H1 (cell line): ENCODE measurements around the gene UIMC1. TPM values are rescaled to one million over a fixed set of nuclear protein-coding genes. Genes with fewer than 3 reads are reported as not detected.

ENCODE experiments used
- CTCF ChIA-PET: fragments of 300-600 bp; sonication (Branson Sonifier 250); formaldehyde crosslinking; loops from one replicate; lab custom pipeline; 2021; ENCODE audit not compliant: partially characterized antibody; lab: Charles Lee
- POLR2A ChIA-PET: fragments of 300-600 bp; sonication (Branson Sonifier 250); formaldehyde crosslinking; loops from one replicate; lab custom pipeline; 2021; ENCODE audit warnings: inconsistent platforms; ENCODE audit not compliant: partially characterized antibody; lab: Charles Lee
- DNase-seq, 2 experiments: peaks; one replicate each; pipeline versions ENCODE4 v3.0.0 to v3.0.0-alpha.2; 2010 to 2022; ENCODE audit warnings: low spot score in 2 of 2, low read depth in 1 of 2, mixed read lengths in 1 of 2
- FAIRE-seq: peaks from 2 replicates; lab custom pipeline; 2011; peaks lifted over from hg19 to GRCh38; lab: Jason Lieb, UNC
- H2AFZ ChIP-seq: 2 replicates; pipeline ENCODE4 v1.8.1; 2012; ENCODE audit warnings: low read length, inconsistent platforms
- H2AK5ac ChIP-seq: 2 replicates; pipeline ENCODE4 v1.6.1; 2013; ENCODE audit warnings: low read depth, low read length
- H2BK120ac ChIP-seq: replicated peaks from 2 replicates; pipeline ENCODE3; 2013; ENCODE audit warnings: low read depth, low read length, inconsistent platforms
- H2BK12ac ChIP-seq: 2 replicates; pipeline ENCODE4 v1.6.1; 2013; ENCODE audit warnings: low read depth, low read length
- H2BK15ac ChIP-seq: 2 replicates; pipeline ENCODE4 v1.6.1; 2013; ENCODE audit warnings: low read length
- H2BK20ac ChIP-seq: 2 replicates; pipeline ENCODE4 v1.6.1; 2013; ENCODE audit warnings: low read length
- H2BK5ac ChIP-seq: 2 replicates; pipeline ENCODE4 v1.6.1; 2013; ENCODE audit warnings: low read depth, low read length
- H3K14ac ChIP-seq: 2 replicates; pipeline ENCODE4 v1.6.1; 2013; ENCODE audit warnings: inconsistent platforms; ENCODE audit not compliant: insufficient read length
- H3K18ac ChIP-seq: 2 replicates; pipeline ENCODE4 v1.6.1; 2013; ENCODE audit warnings: low read length; ENCODE audit errors: extremely low read depth
- H3K23ac ChIP-seq: 2 replicates; pipeline ENCODE4 v1.6.1; 2013; ENCODE audit warnings: inconsistent platforms; ENCODE audit not compliant: insufficient read length
- H3K23me2 ChIP-seq: 2 replicates; pipeline ENCODE4 v1.6.1; 2013; ENCODE audit warnings: low read depth, low read length
- H3K27ac ChIP-seq: 2 replicates; pipeline ENCODE4 v1.6.1; 2011; ENCODE audit warnings: low read depth, low read length, inconsistent platforms
- H3K27me3 ChIP-seq, 4 experiments: replicated peaks in 1 of 4; 1 replicate in 1 of 4; 2 replicates in 3 of 4; pipeline versions ENCODE4 v1.6.1 to v1.8.1; 2011 to 2013; ENCODE audit warnings: low read length in 3 of 4, mild to moderate bottlenecking in 3 of 4, inconsistent platforms in 2 of 4, mixed read lengths in 2 of 4, moderate library complexity in 1 of 4; ENCODE audit not compliant: control insufficient read depth in 3 of 4, insufficient read depth in 3 of 4; ENCODE audit errors: extremely low read depth in 1 of 4
- H3K36me3 ChIP-seq, 4 experiments: 2 replicates each; pipeline versions ENCODE4 v1.6.1 to v1.8.1; 2011 to 2013; ENCODE audit warnings: mild to moderate bottlenecking in 4 of 4, low read length in 3 of 4, moderate library complexity in 2 of 4, control low read depth in 1 of 4, inconsistent platforms in 1 of 4; ENCODE audit not compliant: insufficient read depth in 4 of 4, control insufficient read depth in 2 of 4
- H3K4ac ChIP-seq: replicated peaks from 2 replicates; pipeline ENCODE3; 2013; ENCODE audit warnings: low read length, low read depth, mixed read lengths, inconsistent platforms; ENCODE audit not compliant: insufficient read length
- H3K4me1 ChIP-seq, 4 experiments: replicated peaks in 1 of 4; 1 replicate in 1 of 4; 2 replicates in 3 of 4; pipeline versions ENCODE4 v1.6.1 to v1.8.1; 2011 to 2013; ENCODE audit warnings: low read length in 3 of 4, inconsistent platforms in 2 of 4, mixed read lengths in 1 of 4; ENCODE audit not compliant: insufficient read depth in 4 of 4, control insufficient read depth in 3 of 4
- H3K4me2 ChIP-seq, 2 experiments: 2 replicates each; pipeline versions ENCODE4 v1.6.1 to v1.8.1; 2011 to 2013; ENCODE audit warnings: low read depth in 2 of 2, low read length in 2 of 2, control low read depth in 1 of 2, inconsistent platforms in 1 of 2, mild to moderate bottlenecking in 1 of 2; ENCODE audit not compliant: insufficient read depth in 1 of 2
- H3K4me3 ChIP-seq, 4 experiments: fragments of 200-600, 300-600 bp in 1 of 4; sonication (generic), shearing (Covaris generic), sonication (Bioruptor Twin) in 1 of 4; 2 replicates each; pipeline versions ENCODE4 v1.5.1 to v1.8.1; 2011 to 2016; ENCODE audit warnings: low read length in 4 of 4, low read depth in 3 of 4, control low read depth in 2 of 4, inconsistent platforms in 2 of 4, mild to moderate bottlenecking in 2 of 4, mixed read lengths in 1 of 4, moderate library complexity in 1 of 4; ENCODE audit not compliant: insufficient read depth in 2 of 4; ENCODE audit errors: extremely low read depth in 1 of 4
- H3K56ac ChIP-seq: replicated peaks from 2 replicates; pipeline ENCODE3; 2013; ENCODE audit warnings: low read depth, mild to moderate bottlenecking, mixed read lengths, low read length, inconsistent platforms; ENCODE audit not compliant: insufficient read length
- H3K79me1 ChIP-seq: 2 replicates; pipeline ENCODE4 v1.6.1; 2013; ENCODE audit warnings: low read depth, low read length, control low read depth
- H3K79me2 ChIP-seq, 2 experiments: 2 replicates each; pipeline versions ENCODE4 v1.6.1 to v1.8.1; 2012 to 2013; ENCODE audit warnings: low read length in 2 of 2, mild to moderate bottlenecking in 2 of 2, inconsistent platforms in 1 of 2; ENCODE audit not compliant: insufficient read depth in 2 of 2, control insufficient read depth in 1 of 2
- H3K9ac ChIP-seq, 4 experiments: replicated peaks in 1 of 4; 1 replicate in 1 of 4; 2 replicates in 3 of 4; pipeline versions ENCODE4 v1.6.1 to v1.8.1; 2011 to 2013; ENCODE audit warnings: low read depth in 3 of 4, low read length in 3 of 4, control low read depth in 2 of 4, mild to moderate bottlenecking in 2 of 4, moderate library complexity in 2 of 4, inconsistent platforms in 1 of 4; ENCODE audit errors: extremely low read depth in 1 of 4
- H3K9me3 ChIP-seq, 2 experiments: 2 replicates each; pipeline versions ENCODE4 v1.6.1 to v1.8.1; 2012 to 2013; ENCODE audit warnings: mild to moderate bottlenecking in 2 of 2, moderate library complexity in 2 of 2, control low read depth in 1 of 2, inconsistent platforms in 1 of 2, low read depth in 1 of 2, low read length in 1 of 2, mixed read lengths in 1 of 2; ENCODE audit not compliant: insufficient read depth in 2 of 2
- H4K20me1 ChIP-seq, 2 experiments: replicated peaks in 1 of 2; 2 replicates each; pipeline versions ENCODE3 to v1.8.1; 2011 to 2013; ENCODE audit warnings: inconsistent platforms in 2 of 2, low read length in 2 of 2, mild to moderate bottlenecking in 1 of 2; ENCODE audit not compliant: insufficient read depth in 2 of 2, control insufficient read depth in 1 of 2
- H4K5ac ChIP-seq: 2 replicates; pipeline ENCODE4 v1.6.1; 2013; ENCODE audit warnings: low read length, low read depth, mixed read lengths, inconsistent platforms; ENCODE audit not compliant: insufficient read length
- H4K8ac ChIP-seq: 2 replicates; pipeline ENCODE4 v1.8.0; 2013; ENCODE audit warnings: mild to moderate bottlenecking, moderate library complexity, low read length, inconsistent platforms; ENCODE audit not compliant: insufficient read depth; ENCODE audit errors: extremely low read depth
- H4K91ac ChIP-seq: replicated peaks from 2 replicates; pipeline ENCODE3; 2013; ENCODE audit warnings: low read length, mixed read lengths, inconsistent platforms; ENCODE audit not compliant: insufficient read length
- BACH1 ChIP-seq: IDR thresholded peaks from 2 replicates; pipeline ENCODE4 v1.6.1; 2012; ENCODE audit warnings: low read length, improper control_type of control experiment
- CBX5 ChIP-seq: fragments of 300-800, 300-1000 bp; sonication (generic); IDR thresholded peaks from 2 replicates; pipeline ENCODE4 v1.7.1; 2016; ENCODE audit warnings: antibody characterized with exemption, low read length, low read depth
- CREB1 ChIP-seq: IDR thresholded peaks from 2 replicates; pipeline ENCODE4 v1.6.1; 2012; ENCODE audit warnings: inconsistent platforms
- CTBP2 ChIP-seq: IDR thresholded peaks from 2 replicates; pipeline ENCODE4 v1.7.0; 2011; ENCODE audit warnings: borderline replicate concordance, mild to moderate bottlenecking, moderate library complexity, mixed read lengths, low read length; ENCODE audit not compliant: insufficient read depth, insufficient read length
- EGR1 ChIP-seq: IDR thresholded peaks from 2 replicates; pipeline ENCODE4 v1.6.1; 2011; ENCODE audit warnings: low read depth, low read length, borderline replicate concordance
- EP300 ChIP-seq, 2 experiments: IDR thresholded peaks; 1 replicate in 1 of 2; 2 replicates in 1 of 2; pipeline ENCODE4 v1.6.1; 2011 to 2012; ENCODE audit warnings: low read depth in 2 of 2, low read length in 2 of 2, mild to moderate bottlenecking in 2 of 2, borderline replicate concordance in 1 of 2, inconsistent platforms in 1 of 2, moderate library complexity in 1 of 2
- GABPA ChIP-seq: IDR thresholded peaks from 2 replicates; pipeline ENCODE4 v1.6.1; 2011; ENCODE audit warnings: mild to moderate bottlenecking, low read length, moderate library complexity, borderline replicate concordance; ENCODE audit not compliant: insufficient read depth
- GTF2F1 ChIP-seq: IDR thresholded peaks from 2 replicates; pipeline ENCODE4 v1.6.1; 2012; ENCODE audit warnings: low read depth, low read length, improper control_type of control experiment, borderline replicate concordance
- KDM1A ChIP-seq: fragments of 200-600, 300-600 bp; sonication (generic); IDR thresholded peaks from 2 replicates; pipeline ENCODE4 v1.7.1; 2016; ENCODE audit warnings: mild to moderate bottlenecking, low read length, borderline replicate concordance
- NANOG ChIP-seq: IDR thresholded peaks from 2 replicates; pipeline ENCODE4 v1.6.1; 2011; ENCODE audit warnings: low read length, low read depth, mild to moderate bottlenecking, inconsistent platforms; ENCODE audit not compliant: insufficient read depth, poor library complexity, severe bottlenecking
- NRF1 ChIP-seq: IDR thresholded peaks from 2 replicates; pipeline ENCODE4 v1.6.1; 2011; ENCODE audit warnings: mild to moderate bottlenecking, low read depth, low read length, improper control_type of control experiment
- POLR2AphosphoS5 ChIP-seq: IDR thresholded peaks from 2 replicates; pipeline ENCODE4 v1.6.1; 2011; ENCODE audit warnings: low read depth, low read length
- SIRT6 ChIP-seq: IDR thresholded peaks from one replicate; pipeline ENCODE4 v1.7.1; 2012; ENCODE audit warnings: low read length, inconsistent platforms
- SP4 ChIP-seq: IDR thresholded peaks from 2 replicates; pipeline ENCODE4 v1.6.1; 2012; ENCODE audit warnings: low read length, inconsistent platforms
- TBP ChIP-seq: IDR thresholded peaks from 2 replicates; pipeline ENCODE4 v1.6.1; 2011; ENCODE audit warnings: low read depth, low read length, improper control_type of control experiment
- TEAD4 ChIP-seq: IDR thresholded peaks from 2 replicates; pipeline ENCODE4 v1.6.1; 2012; ENCODE audit warnings: low read depth, low read length, inconsistent platforms, mixed read lengths
- WGBS, 2 experiments: shearing (Covaris generic) in 1 of 2; methylation state at CpG; one replicate each; pipeline versions ENCODE4 v1.1.6 to v1.1.7; 2013 to 2015; ENCODE audit warnings: low lambda C conversion rate in 2 of 2, mixed read lengths in 2 of 2, inconsistent platforms in 1 of 2, low coverage in 1 of 2, missing lambda C conversion rate in 1 of 2; ENCODE audit not compliant: insufficient replicate concordance in 2 of 2, insufficient coverage in 1 of 2, insufficient read length in 1 of 2; ENCODE audit errors: extremely low coverage in 1 of 2, missing lambda C conversion rate in 1 of 2; 5-methylcytosine and 5-hydroxymethylcytosine counted together
- polyA plus RNA-seq, 7 experiments: library from polyadenylated mRNA; depleted of rRNA in 3 of 7; stranded (reverse) in 5 of 7; unstranded in 2 of 7; fragments of >200 nt in 5 of 7; fragments of 200-250 nt in 2 of 7; gene quantifications; 1 replicate in 5 of 7; 2 replicates in 1 of 7; 4 replicates in 1 of 7; pipeline versions ENCODE4 v1.2.1 to v1.2.3, GENCODE V29; 2011 to 2013; ENCODE audit warnings: missing spikeins in 2 of 7, mixed read lengths in 2 of 7
- total RNA-seq: library from RNA; stranded (reverse); fragmentation: NEBNext Ultra II Directional; extraction: Animal tissue kit (Norgen Biotek cat#: 25700); gene quantifications from 2 replicates; pipeline ENCODE4 v1.2.1, GENCODE V29; 2021

The UIMC1 gene
- total and polyA plus RNA-seq, 2 of the 8 experiments (the other 6 are each of a cell fraction or from before 2014, with no cell fraction given) = 12.8 to 43.7 TPM

DNA sequence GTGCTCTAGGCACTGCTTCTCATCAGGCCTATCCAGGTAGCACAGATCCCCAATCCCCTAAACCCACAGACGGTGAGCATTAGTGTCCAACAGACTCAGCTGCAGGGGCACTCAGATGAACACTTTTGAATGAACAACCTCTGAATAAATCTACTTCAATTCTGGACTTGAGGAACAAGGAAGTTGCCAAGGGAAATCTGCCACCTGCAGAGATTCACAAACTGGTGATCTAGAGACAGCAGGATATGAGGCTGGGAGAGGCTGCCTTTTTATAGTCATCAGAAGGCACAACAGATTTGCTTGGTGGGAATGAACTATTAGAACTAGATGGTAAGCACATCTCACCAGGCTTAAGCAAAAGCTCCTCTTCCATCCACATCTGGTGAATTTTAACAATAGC, 100.5 kb downstream of the UIMC1 start:
- 82% methylated on average over 1 of the region's 1 CpG; no CpG with 5 or more reads in 1 of the 2 experiments for whole genome bisulfite sequencing, 2 experiments
- TF ChIP-seq CTBP2 (no peak), TBP (no peak), POLR2AphosphoS5 (no peak), CBX5 (no peak), SIRT6 (no peak), EP300 (IDR thresholded peaks at IDR 0.05; ENCODE audit: borderline replicate concordance in 1 of 2, low read depth in 2 of 2, low read length in 2 of 2) (no peak), KDM1A (no peak), TEAD4 (no peak), NRF1 (no peak), BACH1 (no peak), SP4 (no peak), EGR1 (no peak), GABPA (no peak), NANOG (no peak), GTF2F1 (no peak), CREB1 (no peak)

More for the DNA sequence above, 100.5 kb downstream of the UIMC1 start:
- no peaks in the 10 kb centered on the region for H3K79me1 ChIP-seq
- ChIA-PET POLR2A (no interaction called here), CTCF (interaction anchor here (0.6 to 1.7 kb wide), 2 partner anchors 69 to 245 kb away, joined by 3 to 4 read pairs; no protein-coding TSS in a partner anchor)
- no peak overlapping the region for H3K27ac ChIP-seq
- H2AFZ ChIP-seq = no peak overlapping the region
- H4K8ac ChIP-seq = no peak overlapping the region
- H2BK20ac ChIP-seq = no peak overlapping the region
- no peak overlapping the region for H2BK12ac ChIP-seq
- H2BK5ac ChIP-seq = no peak overlapping the region
- H3K9me3 ChIP-seq = no peaks in the 10 kb centered on the region
- no peak overlapping the region for H4K5ac ChIP-seq
- H4K20me1 ChIP-seq = no peaks in the 10 kb centered on the region
- no peak overlapping the region for H3K56ac ChIP-seq
- H4K91ac ChIP-seq = no peak overlapping the region
- H3K27me3 ChIP-seq = no peaks in the 10 kb centered on the region
- H3K4me2 ChIP-seq = no peak overlapping the region
- no peaks in the 10 kb centered on the region for H3K4me1 ChIP-seq
- no peak overlapping the region for H3K14ac ChIP-seq
- no peak overlapping the region for H3K23ac ChIP-seq
- no peak overlapping the region for H2AK5ac ChIP-seq
- no peak overlapping the region for H3K9ac ChIP-seq
- H2BK15ac ChIP-seq = no peak overlapping the region
- H3K18ac ChIP-seq = no peak overlapping the region
- H3K23me2 ChIP-seq = no peaks in the 10 kb centered on the region
- no peak overlapping the region for H3K4ac ChIP-seq
- H3K79me2 ChIP-seq = no peaks in the 10 kb centered on the region
- FAIRE-seq (no peak), DNase-seq (no peak)
- H3K4me3 ChIP-seq = no peak overlapping the region
- H3K36me3 ChIP-seq = peaks cover 15 to 53% (median 48%) of the 10 kb centered on the region in 4 experiments; a peak in 7 of 8 replicates
- no peak overlapping the region for H2BK120ac ChIP-seq
